SKM-1 treated with dmso at 0.1 percent for 144 hours (cell line): ENCODE measurements around the gene CADM1.
A peak's percentile ranks its signal among the peaks of the same experiment; 100 is the strongest.

ENCODE experiments used
- DNase-seq: peaks from one replicate; lab custom pipeline; 2025; ENCODE audit not compliant: unreplicated experiment; lab: John Stamatoyannopoulos, UW

Gene CADM1

DNA sequence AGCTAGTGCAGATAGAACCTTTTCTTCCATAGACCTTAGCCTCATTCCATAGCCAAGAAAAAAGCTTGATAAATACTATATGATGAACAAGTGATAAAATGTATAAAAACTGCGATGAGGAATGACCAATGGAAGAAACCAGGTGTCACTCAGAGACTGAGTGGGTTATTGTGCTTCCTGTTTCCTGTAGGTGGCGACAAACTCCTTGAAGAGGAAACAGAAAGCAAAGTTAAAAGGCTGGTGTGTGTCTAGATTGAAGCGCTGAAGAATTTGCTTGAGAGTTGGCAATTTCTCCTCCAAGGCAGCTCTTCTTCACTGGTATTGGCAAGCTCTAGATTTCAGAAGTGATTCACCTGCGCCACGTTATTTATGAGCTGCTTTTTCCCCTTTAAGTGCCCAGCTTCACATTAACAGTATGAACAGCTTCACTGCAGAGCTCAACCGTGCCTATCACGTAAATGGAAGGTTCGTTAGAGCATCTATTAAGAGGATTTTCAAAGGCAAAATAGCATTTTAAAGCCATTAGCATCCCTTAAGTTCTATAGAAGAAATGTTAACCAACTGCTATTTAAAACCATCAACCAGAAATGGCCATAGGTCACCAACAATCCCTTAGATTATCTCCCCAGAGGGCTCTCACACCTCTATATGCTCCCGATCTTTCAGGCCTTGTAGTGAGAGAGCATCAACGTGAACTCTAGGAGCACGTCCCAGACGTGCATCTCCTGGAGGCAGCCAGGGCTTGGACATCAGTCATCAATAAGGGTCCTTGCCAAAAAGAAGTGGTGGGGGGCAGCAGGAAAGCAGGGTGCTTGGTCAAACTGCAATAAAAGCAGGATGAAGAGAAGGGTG, 179.4 kb downstream of the CADM1 start:
- peak; percentile 75 for DNase-seq

DNA sequence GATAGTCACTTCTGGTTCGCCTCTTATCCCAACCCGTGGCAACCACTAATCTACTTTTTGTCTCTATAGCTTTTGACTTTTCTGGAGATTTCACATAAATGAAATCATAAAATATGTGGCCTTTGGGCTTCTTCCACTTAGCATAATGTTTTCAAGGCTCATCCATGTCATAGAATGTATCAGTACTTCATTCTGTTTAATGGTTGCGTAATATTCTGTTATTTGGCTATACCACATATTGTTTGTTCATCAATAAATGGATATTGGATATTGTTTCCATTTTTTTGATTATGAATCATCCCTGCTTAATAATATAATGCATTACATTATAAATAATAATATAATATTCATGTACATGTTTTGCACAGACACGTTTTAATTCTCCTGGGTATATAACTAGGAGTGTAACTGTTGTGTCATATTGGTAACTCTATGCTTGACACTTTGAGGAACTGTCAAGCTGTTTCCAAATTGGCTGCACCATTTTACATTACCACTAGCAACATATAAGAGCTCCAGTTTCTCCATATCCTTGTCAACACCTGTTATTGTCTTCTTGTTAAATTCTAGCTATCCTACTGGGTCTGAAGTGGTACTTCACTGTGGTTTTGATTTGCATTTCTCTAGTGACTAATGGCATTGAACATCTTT, 181.5 kb downstream of the CADM1 start:
- no peak for DNase-seq

DNA sequence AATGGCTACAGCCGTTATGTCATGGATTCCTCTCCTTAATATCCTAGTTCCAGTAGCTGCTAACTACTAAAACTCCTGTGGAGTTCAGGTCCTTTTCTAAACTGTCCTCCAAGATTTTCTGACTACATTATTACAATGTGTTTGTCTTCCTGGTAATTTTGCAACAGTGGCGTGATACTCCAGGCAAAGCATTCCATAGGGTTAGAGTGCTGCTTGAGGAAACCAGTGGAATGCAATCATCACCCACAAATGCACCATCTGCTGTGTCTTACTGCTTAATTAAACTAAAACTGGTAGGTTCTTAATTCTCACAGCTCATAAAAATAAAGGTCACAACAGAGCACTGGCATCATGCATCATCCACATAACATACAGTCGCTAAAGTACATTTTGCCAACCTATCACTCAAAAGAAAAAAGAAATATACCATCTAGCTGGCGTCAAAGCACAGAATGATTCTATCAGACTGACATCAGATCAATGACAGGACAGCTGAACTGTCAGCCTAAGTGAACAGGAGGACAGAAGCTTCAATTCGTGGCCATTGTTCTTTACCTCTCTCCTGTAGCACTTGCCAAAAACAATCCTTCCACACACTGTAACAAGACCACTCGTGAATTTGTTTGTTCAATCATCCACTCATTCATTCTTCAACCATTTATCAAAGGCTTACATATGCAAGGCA, 182.5 kb downstream of the CADM1 start:
- DNase-seq = no peak

DNA sequence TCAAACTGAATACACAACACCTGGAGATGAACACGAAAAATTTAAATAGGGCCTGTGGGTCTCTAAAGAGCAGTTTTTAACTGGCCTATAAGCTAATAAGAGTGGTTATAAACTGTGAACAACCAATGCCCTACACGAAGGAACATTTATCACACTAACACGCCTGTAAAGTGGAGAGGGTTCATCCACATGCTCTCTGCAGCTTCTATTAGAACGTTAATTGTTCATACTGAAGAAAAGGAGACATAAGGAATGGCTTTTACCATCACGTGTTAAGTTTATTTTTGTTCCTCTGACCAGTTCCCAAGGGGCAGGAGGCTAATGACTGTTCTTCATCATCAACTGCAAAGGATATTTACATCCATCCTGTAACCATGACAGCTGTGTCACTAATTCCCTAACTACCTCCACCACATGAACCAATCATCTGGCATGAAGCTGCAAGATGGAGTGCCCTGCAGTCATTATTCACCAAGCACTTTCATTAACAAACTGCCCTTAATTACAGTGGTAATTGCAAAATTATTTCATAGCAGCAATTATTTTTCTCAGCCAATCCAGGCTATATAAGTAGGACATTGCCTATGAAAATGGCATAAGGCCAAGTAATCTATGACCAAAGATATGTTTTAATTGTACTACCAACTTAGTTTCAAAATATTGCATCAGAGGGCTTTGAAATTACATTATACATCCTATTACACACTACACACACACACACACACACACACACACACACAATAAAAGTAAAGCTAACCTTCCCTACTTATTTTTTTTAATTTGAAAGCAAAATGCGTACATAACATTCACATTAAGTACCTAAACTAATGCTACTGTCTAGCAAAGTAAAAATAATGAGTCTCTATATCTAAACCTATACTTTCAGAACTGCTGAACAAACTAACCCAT, 186.7 kb downstream of the CADM1 start:
- DNase-seq = no peak

DNA sequence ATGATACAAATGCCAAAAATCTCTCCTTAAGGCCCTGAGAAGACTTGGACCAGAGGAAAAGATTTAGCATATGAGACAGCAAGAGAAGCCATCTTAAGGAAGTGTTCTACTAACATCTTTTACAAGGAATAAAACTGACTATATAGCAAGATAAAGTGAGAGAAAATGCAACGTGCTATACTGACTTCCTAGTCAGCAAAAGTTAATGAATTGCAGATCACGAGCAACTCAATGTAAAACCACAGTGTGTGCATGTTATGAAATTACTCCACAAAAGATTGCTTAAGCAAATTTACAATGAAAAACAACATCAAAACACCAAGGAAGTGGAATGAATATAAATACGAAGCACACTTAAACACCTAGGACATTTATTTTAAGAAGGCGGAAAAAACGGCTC, 187.5 kb downstream of the CADM1 start:
- DNase-seq = no peak

- DNase-seq = no peak
These were observed 189.8 kb downstream of the CADM1 start for GRCh38 chr11:115314330-115314920.

- DNase-seq = no peak
These were observed 190.9 kb downstream of the CADM1 start for GRCh38 chr11:115313224-115313838.

GRCh38 chr11:115311949-115312348, 192.3 kb downstream of the CADM1 start:
- DNase-seq = no peak

GRCh38 chr11:115306689-115307088, 197.5 kb downstream of the CADM1 start:
- DNase-seq = no peak

GRCh38 chr11:115304774-115305472, 199.3 kb downstream of the CADM1 start:
- no peak for DNase-seq

- DNase-seq = no peak
These were observed 200.2 kb downstream of the CADM1 start for GRCh38 chr11:115303929-115304531.

DNA sequence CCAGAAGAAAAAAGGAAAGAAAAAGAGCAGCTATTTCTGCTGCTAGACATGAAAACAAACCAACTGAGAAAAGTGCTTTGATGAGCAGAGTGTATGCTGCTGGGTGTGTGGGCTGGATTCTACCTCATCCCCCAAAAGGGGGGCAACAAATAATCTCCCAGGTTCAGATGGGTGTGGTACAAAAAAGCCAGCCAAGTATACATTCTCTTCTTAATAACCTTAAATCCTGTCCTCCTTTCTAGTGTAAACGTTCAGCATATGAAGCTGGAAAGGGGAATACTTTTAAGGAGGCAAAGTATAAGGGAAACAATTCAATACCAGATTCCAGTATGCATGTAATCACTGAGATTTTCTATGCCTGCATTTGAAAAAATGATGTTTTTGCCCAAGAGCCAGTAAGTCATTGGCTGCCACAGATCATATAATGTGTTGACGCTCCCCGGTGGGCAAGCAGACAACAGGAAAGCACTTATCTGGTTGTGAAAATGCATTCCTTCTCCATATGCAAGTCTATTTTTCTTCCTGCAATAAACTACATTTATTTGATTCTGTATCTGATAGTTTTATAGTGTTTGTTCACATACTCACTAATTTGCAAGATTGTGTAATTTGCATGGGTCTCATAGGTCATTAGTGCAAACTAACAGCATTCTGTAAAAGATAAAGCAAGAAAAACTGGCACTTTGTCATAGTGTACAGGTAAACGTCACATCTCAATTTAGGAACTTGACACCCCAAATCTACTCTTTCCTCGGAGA, 201.1 kb downstream of the CADM1 start:
- no peak for DNase-seq

- DNase-seq = no peak
These were observed 203.4 kb downstream of the CADM1 start for GRCh38 chr11:115300660-115301428.

GRCh38 chr11:115298300-115299012, 205.8 kb downstream of the CADM1 start:
- no peak for DNase-seq

DNA sequence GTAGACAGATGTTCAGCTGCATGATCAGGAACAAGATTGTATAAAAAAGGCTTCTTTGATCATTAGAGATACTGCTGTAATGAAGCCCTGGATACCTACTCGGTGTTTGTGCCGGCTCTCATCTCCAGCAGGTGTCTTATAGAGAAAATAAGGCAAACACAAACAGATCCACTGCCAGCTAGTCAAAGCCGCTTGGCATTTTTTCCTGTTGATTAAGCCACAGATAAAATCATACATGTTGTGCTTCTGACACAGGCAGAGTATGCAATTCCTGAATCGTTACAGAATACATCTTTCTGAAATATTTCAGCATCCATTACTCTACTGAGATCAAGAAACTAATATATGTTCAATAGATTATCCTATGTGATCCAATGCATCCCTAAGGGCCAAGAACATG, 206.9 kb downstream of the CADM1 start:
- DNase-seq = no peak

GRCh38 chr11:115291325-115291724, 212.9 kb downstream of the CADM1 start:
- no peak for DNase-seq

DNA sequence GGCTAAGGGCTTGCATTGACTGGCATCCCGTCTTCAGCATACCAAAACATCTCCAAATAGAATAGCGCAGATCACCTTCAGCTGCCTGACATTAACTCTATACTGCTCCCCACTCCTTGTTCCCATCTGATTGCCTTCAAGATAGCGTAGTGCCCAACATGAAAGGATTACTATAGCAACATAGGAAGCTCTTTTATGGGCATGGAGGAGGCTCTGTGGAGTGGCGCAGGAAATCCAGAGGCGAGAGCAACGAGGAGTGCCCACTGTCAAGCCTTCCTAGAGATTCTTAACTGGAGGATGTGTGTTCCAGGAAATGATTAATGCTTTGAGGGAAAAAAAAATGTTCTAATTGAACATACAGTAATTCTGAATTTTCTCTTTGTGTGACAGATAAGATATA, 213.3 kb downstream of the CADM1 start:
- DNase-seq = no peak
